HUES64 (cell line): Measurements from ENCODE around the gene PPAN.
A peak's percentile ranks its signal among the peaks of the same experiment; 100 is the strongest.

Experiments
- H3K27ac ChIP-seq: 2 replicates; pipeline ENCODE4 v1.7.0; 2013; ENCODE audit warnings: low read depth, low read length, inconsistent platforms
- H3K27me3 ChIP-seq: 2 replicates; pipeline ENCODE4 v1.6.1; 2013; ENCODE audit warnings: mild to moderate bottlenecking, low read length; ENCODE audit not compliant: insufficient read depth
- H3K36me3 ChIP-seq: 2 replicates; pipeline ENCODE4 v1.6.1; 2013; ENCODE audit warnings: mild to moderate bottlenecking, low read length; ENCODE audit not compliant: insufficient read depth
- H3K4me1 ChIP-seq: 2 replicates; pipeline ENCODE4 v1.6.1; 2013; ENCODE audit warnings: mild to moderate bottlenecking, low read length, moderate library complexity; ENCODE audit not compliant: insufficient read depth
- H3K4me3 ChIP-seq: 2 replicates; pipeline ENCODE4 v1.5.1; 2013; ENCODE audit warnings: mild to moderate bottlenecking, low read length, moderate library complexity
- H3K9ac ChIP-seq: 2 replicates; pipeline ENCODE4 v1.6.1; 2013; ENCODE audit warnings: mild to moderate bottlenecking, low read depth, low read length
- H3K9me3 ChIP-seq: 2 replicates; pipeline ENCODE4 v1.6.1; 2013; ENCODE audit warnings: low read depth, low read length; ENCODE audit not compliant: insufficient read depth
- WGBS: fragments of 150-250, 120-280 bp; methylation state at CpG from one replicate; pipeline ENCODE4 v1.1.7; 2013; ENCODE audit warnings: missing lambda C conversion rate; 5-methylcytosine and 5-hydroxymethylcytosine counted together

The PPAN gene

GRCh38 chr19:10084803-10085202, 21.4 kb upstream of the PPAN start:
- WGBS, result 90% methylated on average over 3 of the region's 3 CpGs
- Histone ChIP-seq H3K4me1 (no peaks in the 10 kb centered on the region), H3K4me3 (no peak overlapping the region), H3K9me3 (no peaks in the 10 kb centered on the region), H3K27me3 (peaks cover 24% of the 10 kb centered on the region; the same call in 1 of the 2 replicates), H3K27ac (no peak overlapping the region), H3K9ac (no peak overlapping the region), H3K36me3 (no peaks in the 10 kb centered on the region; the same call in 1 of the 2 replicates)

- H3K9me3 ChIP-seq, result no peaks in the 10 kb centered on the region
- H3K36me3 ChIP-seq, result no peaks in the 10 kb centered on the region; the same call in 1 of the 2 replicates
- H3K27ac ChIP-seq, result no peak within 1 kb of the TSS
- WGBS, result 3% methylated on average over 81 of the region's 81 CpGs
- H3K9ac ChIP-seq, result peak within 1 kb of the TSS; percentile 59
- no peaks in the 10 kb centered on the region for H3K4me1 ChIP-seq
- peaks cover 24% of the 10 kb centered on the region; the same call in 1 of the 2 replicates for H3K27me3 ChIP-seq
- peak within 1 kb of the TSS; percentile 90 for H3K4me3 ChIP-seq
Measured at GRCh38 chr19:10085641-10086590, 20.2 kb upstream of the PPAN start, which contains the start of gene SHFL. TSS of gene SHFL (plus strand) at chr19:10086317. CDS start at chr19:10086428, 111 bp downstream.

- Histone ChIP-seq H3K27me3 (peaks cover 24% of the 10 kb centered on the region; the same call in 1 of the 2 replicates), H3K36me3 (no peaks in the 10 kb centered on the region; the same call in 1 of the 2 replicates), H3K4me1 (no peaks in the 10 kb centered on the region), H3K9ac (peak overlapping the region; percentile 59; the same call in 1 of the 2 replicates), H3K27ac (no peak overlapping the region), H3K9me3 (no peaks in the 10 kb centered on the region), H3K4me3 (peak overlapping the region; percentile 90)
- 3% methylated on average over 37 of the region's 43 CpGs for WGBS
Measured at GRCh38 chr19:10086591-10087192, 19.5 kb upstream of the PPAN start.

- no peak overlapping the region for H3K27ac ChIP-seq
- H3K9ac ChIP-seq, result no peak overlapping the region
- H3K4me3 ChIP-seq, result peak overlapping the region; percentile 90
Measured at GRCh38 chr19:10087296-10088061, 18.7 kb upstream of the PPAN start.

GRCh38 chr19:10088949-10089554, 17.1 kb upstream of the PPAN start:
- Histone ChIP-seq H3K36me3 (peaks cover 5% of the 10 kb centered on the region; the same call in 1 of the 2 replicates), H3K4me3 (no peak overlapping the region), H3K9me3 (no peaks in the 10 kb centered on the region), H3K9ac (no peak overlapping the region), H3K27ac (no peak overlapping the region), H3K27me3 (peaks cover 22% of the 10 kb centered on the region; the same call in 1 of the 2 replicates), H3K4me1 (no peaks in the 10 kb centered on the region)
- 92% methylated on average over 6 of the region's 6 CpGs for WGBS

More at GRCh38 chr19:10087296-10088061, 18.7 kb upstream of the PPAN start:
- Histone ChIP-seq H3K4me1 (no peaks in the 10 kb centered on the region), H3K27me3 (peaks cover 24% of the 10 kb centered on the region; the same call in 1 of the 2 replicates), H3K9me3 (no peaks in the 10 kb centered on the region), H3K36me3 (peaks cover 4% of the 10 kb centered on the region; the same call in 1 of the 2 replicates)
- WGBS, result 73% methylated on average over 17 of the region's 18 CpGs

- WGBS, result 88% methylated on average over 14 of the region's 15 CpGs
- Histone ChIP-seq H3K4me1 (no peaks in the 10 kb centered on the region), H3K27ac (no peak overlapping the region), H3K36me3 (peaks cover 5% of the 10 kb centered on the region; the same call in 1 of the 2 replicates), H3K4me3 (no peak overlapping the region), H3K9ac (no peak overlapping the region), H3K9me3 (no peaks in the 10 kb centered on the region), H3K27me3 (peaks cover 28% of the 10 kb centered on the region)
Measured at GRCh38 chr19:10089801-10090375, 16.3 kb upstream of the PPAN start.

- Histone ChIP-seq H3K9ac (no peak overlapping the region), H3K27me3 (peaks cover 28% of the 10 kb centered on the region), H3K9me3 (no peaks in the 10 kb centered on the region; the same call in 1 of the 2 replicates), H3K27ac (no peak overlapping the region), H3K36me3 (peaks cover 5% of the 10 kb centered on the region; the same call in 1 of the 2 replicates), H3K4me3 (no peak overlapping the region), H3K4me1 (no peaks in the 10 kb centered on the region)
- WGBS, result 92% methylated on average over 17 of the region's 17 CpGs
Measured at GRCh38 chr19:10091370-10091687, 14.8 kb upstream of the PPAN start.

GRCh38 chr19:10091895-10092641, 14.1 kb upstream of the PPAN start:
- Histone ChIP-seq H3K9me3 (no peaks in the 10 kb centered on the region; the same call in 1 of the 2 replicates), H3K4me3 (no peak overlapping the region), H3K36me3 (peaks cover 5% of the 10 kb centered on the region; the same call in 1 of the 2 replicates), H3K4me1 (no peaks in the 10 kb centered on the region), H3K27ac (no peak overlapping the region), H3K9ac (no peak overlapping the region), H3K27me3 (peaks cover 29% of the 10 kb centered on the region)
- WGBS, result 87% methylated on average over 13 of the region's 13 CpGs

- peaks cover 5% of the 10 kb centered on the region; the same call in 1 of the 2 replicates for H3K36me3 ChIP-seq
- H3K4me3 ChIP-seq, result no peak overlapping the region
- H3K27me3 ChIP-seq, result peaks cover 28% of the 10 kb centered on the region
- H3K9me3 ChIP-seq, result no peaks in the 10 kb centered on the region; the same call in 1 of the 2 replicates
- no peaks in the 10 kb centered on the region for H3K4me1 ChIP-seq
- no peak overlapping the region for H3K27ac ChIP-seq
- 93% methylated on average over 9 of the region's 9 CpGs for WGBS
- H3K9ac ChIP-seq, result no peak overlapping the region
Measured at GRCh38 chr19:10092648-10093294, 13.4 kb upstream of the PPAN start.
